Endothelial cell of umbilical vein (primary cell): ENCODE data around the gene SRBD1. TPM values are rescaled to one million over a fixed set of nuclear protein-coding genes. Genes with fewer than 3 reads are reported as not detected.
A peak's percentile ranks its signal among the peaks of the same experiment; 100 is the strongest.

Experiments used
- BruUV-seq: library from RNA; stranded (reverse); fragments of 400-500 nt; replicated peaks from 2 replicates; lab custom pipeline; 2021; lab: Mats Ljungman, UMichigan
- CTCF ChIA-PET: fragments of 300-600, 350-600 bp; sonication (Branson Sonifier 250); formaldehyde crosslinking; loops from one replicate; lab custom pipeline; 2021; ENCODE audit warnings: antibody characterized with exemption, inconsistent platforms; lab: Charles Lee
- POLR2A ChIA-PET: fragments of 300-600, 350-600 bp; sonication (Branson Sonifier 250); formaldehyde crosslinking; loops from one replicate; lab custom pipeline; 2021; ENCODE audit warnings: antibody characterized with exemption, inconsistent platforms; lab: Charles Lee
- DNase-seq: peaks from one replicate; pipeline ENCODE4 v3.0.0-alpha.2; 2011; ENCODE audit warnings: low read depth, low spot score
- FAIRE-seq: peaks from 2 replicates; lab custom pipeline; 2011; peaks lifted over from hg19 to GRCh38; lab: Jason Lieb, UNC
- H2AFZ ChIP-seq: 2 replicates; pipeline ENCODE4 v1.6.0; 2012; ENCODE audit warnings: low read depth, low read length, control low read depth, inconsistent platforms
- H3K27ac ChIP-seq: 2 replicates; pipeline ENCODE4 v1.5.1; 2011; ENCODE audit warnings: low read depth, mild to moderate bottlenecking, control low read depth, low read length, moderate library complexity; ENCODE audit not compliant: insufficient read depth
- H3K27me3 ChIP-seq, 2 experiments: 2 replicates each; pipeline versions ENCODE4 v1.6.0 to v1.6.1; 2011; ENCODE audit warnings: low read length in 2 of 2, mixed read lengths in 1 of 2; ENCODE audit not compliant: control insufficient read depth in 2 of 2, insufficient read depth in 2 of 2
- H3K36me3 ChIP-seq, 2 experiments: 2 replicates in 1 of 2; 3 replicates in 1 of 2; pipeline ENCODE4 v1.5.1; 2011; ENCODE audit warnings: low read length in 2 of 2, mild to moderate bottlenecking in 1 of 2, moderate library complexity in 1 of 2; ENCODE audit not compliant: control insufficient read depth in 2 of 2, insufficient read depth in 2 of 2; ENCODE audit errors: extremely low read depth in 1 of 2
- H3K4me1 ChIP-seq: 3 replicates; pipeline ENCODE4 v1.5.1; 2011; ENCODE audit warnings: mild to moderate bottlenecking, low read length; ENCODE audit not compliant: control insufficient read depth, insufficient read depth; ENCODE audit errors: extremely low read depth
- H3K4me2 ChIP-seq: 2 replicates; pipeline ENCODE4 v1.6.1; 2011; ENCODE audit warnings: low read length, control low read depth, mixed read lengths; ENCODE audit not compliant: insufficient read depth
- H3K4me3 ChIP-seq, 3 experiments: fragments of 200-600 bp in 1 of 3; sonication (generic), shearing (Covaris generic) in 1 of 3; replicated peaks in 1 of 3; 2 replicates each; pipeline ENCODE4 v1.5.1; 2011 to 2016; ENCODE audit warnings: control low read depth in 3 of 3, low read length in 3 of 3, mild to moderate bottlenecking in 2 of 3, inconsistent platforms in 1 of 3, low read depth in 1 of 3, moderate library complexity in 1 of 3; ENCODE audit not compliant: insufficient read depth in 1 of 3
- H3K79me2 ChIP-seq: 2 replicates; pipeline ENCODE4 v1.6.0; 2012; ENCODE audit warnings: low read length, inconsistent platforms; ENCODE audit not compliant: control insufficient read depth, insufficient read depth
- H3K9ac ChIP-seq: replicated peaks from 2 replicates; pipeline ENCODE3; 2011; ENCODE audit warnings: low read length, control low read depth; ENCODE audit not compliant: insufficient read depth; ENCODE audit errors: extremely low read depth
- H3K9me1 ChIP-seq: replicated peaks from 3 replicates; pipeline ENCODE4 v1.6.0; 2011; ENCODE audit warnings: mild to moderate bottlenecking, low read length; ENCODE audit not compliant: control insufficient read depth, insufficient read depth; ENCODE audit errors: extremely low read depth
- H3K9me3 ChIP-seq: replicated peaks from 2 replicates; pipeline ENCODE4 v1.5.1; 2012; ENCODE audit warnings: low read length, inconsistent platforms; ENCODE audit not compliant: control insufficient read depth, insufficient read depth
- H4K20me1 ChIP-seq: replicated peaks from 2 replicates; pipeline ENCODE3; 2011; ENCODE audit warnings: mild to moderate bottlenecking, low read length; ENCODE audit not compliant: control insufficient read depth, insufficient read depth; ENCODE audit errors: extremely low read depth
- EZH2 ChIP-seq: IDR thresholded peaks from 2 replicates; pipeline ENCODE4 v1.6.1; 2012; ENCODE audit warnings: borderline replicate concordance, low read depth, mild to moderate bottlenecking, moderate library complexity, low read length, inconsistent platforms; ENCODE audit not compliant: severe bottlenecking
- FOS ChIP-seq: IDR thresholded peaks from 2 replicates; pipeline ENCODE4 v1.6.1; 2011; ENCODE audit warnings: mild to moderate bottlenecking, low read length, moderate library complexity, borderline replicate concordance; ENCODE audit not compliant: insufficient read depth
- GATA2 ChIP-seq: IDR thresholded peaks from 2 replicates; pipeline ENCODE4 v1.7.0; 2011; ENCODE audit warnings: low read depth, mild to moderate bottlenecking, moderate library complexity, mixed read lengths, low read length; ENCODE audit not compliant: insufficient read length, insufficient read depth
- MYC ChIP-seq: IDR thresholded peaks from one replicate; pipeline ENCODE4 v1.6.1; 2011; ENCODE audit warnings: mild to moderate bottlenecking, low read depth, low read length
- POLR2A ChIP-seq: IDR thresholded peaks from 2 replicates; pipeline ENCODE4 v1.6.1; 2012; ENCODE audit warnings: low read depth, mild to moderate bottlenecking, control low read depth, low read length
- POLR2AphosphoS5 ChIP-seq: IDR thresholded peaks from 2 replicates; pipeline ENCODE4 v1.6.1; 2012; ENCODE audit warnings: low read depth, mild to moderate bottlenecking, control low read depth, low read length, moderate library complexity; ENCODE audit not compliant: insufficient read depth
- dilution Hi-C: fragments of 300-500 bp; cut with MboI; formaldehyde crosslinking; loops from one replicate; pipeline ENCODE4 v1.15.0; 2019; ENCODE audit warnings: low sequenced_read_pairs; ENCODE audit not compliant: extremely low pct_ligation_motif_present
- intact Hi-C: fragments of 100-400 bp; cut with micrococcal nuclease; formaldehyde crosslinking; loops from one replicate; pipeline ENCODE4 v1.10.0; 2022
- polyA plus RNA-seq, 4 experiments: library from polyadenylated mRNA; depleted of rRNA in 3 of 4; stranded (reverse) in 3 of 4; unstranded in 1 of 4; fragments of >200 nt; gene quantifications; 2 replicates each; pipeline versions ENCODE4 v1.2.1 to v1.2.3, GENCODE V29; 2011 to 2012; ENCODE audit warnings: missing spikeins in 1 of 4
- total RNA-seq: library from RNA; stranded (reverse); gene quantifications from 2 replicates; pipeline ENCODE4 v1.2.3, GENCODE V29; 2021
- TF ChIP-seq, protein P1 (sequence below), 2 donors: IDR thresholded peaks; 1 replicate in 1 of 2; 2 replicates in 1 of 2; pipeline ENCODE4 v1.5.1; 2011; ENCODE audit warnings: low read length in 2 of 2, mild to moderate bottlenecking in 2 of 2, moderate library complexity in 2 of 2, control low read depth in 1 of 2, inconsistent platforms in 1 of 2, low read depth in 1 of 2; ENCODE audit not compliant: insufficient read depth in 1 of 2; ENCODE audit errors: extremely low read depth in 1 of 2
- TF ChIP-seq, protein P2 (sequence below): IDR thresholded peaks from 2 replicates; pipeline ENCODE4 v1.6.1; 2011; ENCODE audit not compliant: insufficient read depth, insufficient read length

The SRBD1 gene
- total and polyA plus RNA-seq, 2 donors (not counting 3 experiments of a cell fraction or from before 2014, with no cell fraction given): 3.7 to 12.5 TPM

DNA sequence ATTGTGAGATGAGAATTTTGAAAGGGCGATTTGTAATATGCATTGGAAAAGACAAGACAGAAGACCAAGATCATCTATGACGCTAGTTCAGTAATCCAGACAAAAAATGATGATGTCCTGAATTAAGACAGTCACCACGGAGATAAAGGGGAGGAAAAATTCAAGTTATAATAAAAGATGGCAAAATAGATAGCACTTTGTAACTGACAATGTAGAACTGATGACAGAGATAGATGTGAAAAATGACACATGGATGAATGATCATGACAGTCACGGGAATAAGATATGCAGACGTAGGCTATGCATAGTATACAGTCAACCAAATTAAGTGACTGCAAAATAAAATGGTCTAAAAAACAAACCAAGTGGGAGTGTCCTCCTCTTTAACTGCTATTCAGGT lies 59.2 kb downstream of the SRBD1 start:
- Histone ChIP-seq H3K36me3 (no peaks in the 10 kb centered on the region), H2AFZ (no peak overlapping the region), H3K27ac (no peak overlapping the region), H3K9ac (no peak overlapping the region), H3K9me1 (no peaks in the 10 kb centered on the region), H3K4me3 (no peak overlapping the region), H3K27me3 (no peaks in the 10 kb centered on the region), H3K79me2 (no peaks in the 10 kb centered on the region), H3K9me3 (no peaks in the 10 kb centered on the region), H4K20me1 (no peaks in the 10 kb centered on the region), H3K4me1 (no peaks in the 10 kb centered on the region), H3K4me2 (no peak overlapping the region)
- FAIRE-seq: no peak
- CTCF ChIA-PET: no interaction called here
- BruUV-seq: no TSS peak
- no peak for TF ChIP-seq EZH2
- intact Hi-C loops (loop anchor here (5.0 kb wide), 1 partner anchor 1345 kb away; no protein-coding TSS in a partner anchor), dilution Hi-C loops (no loop called here)
- no peak for DNase-seq
- POLR2A ChIA-PET: no interaction called here

DNA sequence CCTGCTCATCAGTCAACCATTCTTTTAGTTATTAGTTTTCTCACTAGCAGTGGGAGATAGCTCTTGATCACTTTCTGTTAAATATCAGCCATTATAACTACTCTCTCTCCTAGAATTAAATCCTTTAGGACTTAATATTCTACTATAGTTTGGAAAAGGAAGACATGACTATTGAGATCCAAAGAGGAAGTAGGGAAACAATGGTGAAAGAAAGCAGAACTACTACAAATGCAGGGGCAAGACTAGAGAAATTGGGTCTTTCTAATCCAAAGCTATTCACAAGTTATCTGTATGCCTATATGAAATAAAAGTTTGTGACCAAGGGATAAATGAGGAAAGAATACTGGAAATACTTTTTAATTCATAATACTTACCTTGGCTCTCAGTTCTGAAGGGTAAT lies 65.1 kb downstream of the SRBD1 start:
- H3K4me3 ChIP-seq: no peak overlapping the region
- H3K4me2 ChIP-seq: no peak overlapping the region
- ChIA-PET POLR2A (no interaction called here), CTCF (interaction anchor here (0.7 kb wide), 1 partner anchor 33 kb away, joined by 3 read pairs; no protein-coding TSS in a partner anchor)
- DNase-seq: peak; percentile 3
- dilution Hi-C loops: no loop called here
- H2AFZ ChIP-seq: no peak overlapping the region
- no peak overlapping the region for H3K27ac ChIP-seq
- no peaks in the 10 kb centered on the region for H3K79me2 ChIP-seq
- TF ChIP-seq, protein P1, sequence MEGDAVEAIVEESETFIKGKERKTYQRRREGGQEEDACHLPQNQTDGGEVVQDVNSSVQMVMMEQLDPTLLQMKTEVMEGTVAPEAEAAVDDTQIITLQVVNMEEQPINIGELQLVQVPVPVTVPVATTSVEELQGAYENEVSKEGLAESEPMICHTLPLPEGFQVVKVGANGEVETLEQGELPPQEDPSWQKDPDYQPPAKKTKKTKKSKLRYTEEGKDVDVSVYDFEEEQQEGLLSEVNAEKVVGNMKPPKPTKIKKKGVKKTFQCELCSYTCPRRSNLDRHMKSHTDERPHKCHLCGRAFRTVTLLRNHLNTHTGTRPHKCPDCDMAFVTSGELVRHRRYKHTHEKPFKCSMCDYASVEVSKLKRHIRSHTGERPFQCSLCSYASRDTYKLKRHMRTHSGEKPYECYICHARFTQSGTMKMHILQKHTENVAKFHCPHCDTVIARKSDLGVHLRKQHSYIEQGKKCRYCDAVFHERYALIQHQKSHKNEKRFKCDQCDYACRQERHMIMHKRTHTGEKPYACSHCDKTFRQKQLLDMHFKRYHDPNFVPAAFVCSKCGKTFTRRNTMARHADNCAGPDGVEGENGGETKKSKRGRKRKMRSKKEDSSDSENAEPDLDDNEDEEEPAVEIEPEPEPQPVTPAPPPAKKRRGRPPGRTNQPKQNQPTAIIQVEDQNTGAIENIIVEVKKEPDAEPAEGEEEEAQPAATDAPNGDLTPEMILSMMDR (IDR thresholded peaks at IDR 0.05; ENCODE audit: extremely low read depth in 1 of 2, insufficient read depth in 1 of 2, low read depth in 1 of 2, low read length in 2 of 2): no peak
- no peak for TF ChIP-seq EZH2
- TF ChIP-seq FOS: no peak
- TF ChIP-seq MYC: no peak
- TF ChIP-seq POLR2AphosphoS5: no peak
- no peak for TF ChIP-seq POLR2A
- TF ChIP-seq, protein P2, sequence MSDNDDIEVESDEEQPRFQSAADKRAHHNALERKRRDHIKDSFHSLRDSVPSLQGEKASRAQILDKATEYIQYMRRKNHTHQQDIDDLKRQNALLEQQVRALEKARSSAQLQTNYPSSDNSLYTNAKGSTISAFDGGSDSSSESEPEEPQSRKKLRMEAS: no peak
- TF ChIP-seq GATA2: no peak
- BruUV-seq: no TSS peak
- FAIRE-seq: peak; percentile 24
- H3K27me3 ChIP-seq: no peaks in the 10 kb centered on the region
- no peaks in the 10 kb centered on the region for H4K20me1 ChIP-seq
- intact Hi-C loops: no loop called here
- H3K9me1 ChIP-seq: no peaks in the 10 kb centered on the region
- H3K4me1 ChIP-seq: no peaks in the 10 kb centered on the region
- no peaks in the 10 kb centered on the region for H3K9me3 ChIP-seq
- H3K36me3 ChIP-seq: peaks cover 6 to 7% of the 10 kb centered on the region in 2 experiments
- no peak overlapping the region for H3K9ac ChIP-seq
